GM12878 (cell line): ENCODE results near the gene PLSCR4. TPM values are rescaled to one million over a fixed set of nuclear protein-coding genes. Genes with fewer than 3 reads are reported as not detected.

ENCODE experiments used
- ATAC-seq: fragments of 200-7000 bp; cut with Tn5 transposase; 3 replicates; pipeline ENCODE4 v1.9.1; 2020; ENCODE audit warnings: mild to moderate bottlenecking, moderate library complexity
- BruUV-seq: library from RNA; stranded (reverse); fragments of 400-500 nt; replicated peaks from 2 replicates; lab custom pipeline; 2021; lab: Mats Ljungman, UMichigan
- CTCF ChIA-PET: fragments of 300-600 bp; sonication (Branson Sonifier 250); formaldehyde crosslinking; extraction: SDS; loops from one replicate; lab custom pipeline; 2021; ENCODE audit warnings: inconsistent platforms; lab: Yijun Ruan, JAX
- POLR2A ChIA-PET: fragments of 350-600 bp; formaldehyde crosslinking; extraction: SDS; loops from one replicate; lab custom pipeline; 2021; ENCODE audit warnings: inconsistent platforms; lab: Charles Lee
- RAD21 ChIA-PET: fragments of 300-600 bp; sonication (Branson Sonifier 250); formaldehyde crosslinking; loops from one replicate; lab custom pipeline; 2023; ENCODE audit warnings: antibody characterized with exemption; ENCODE audit not compliant: unreplicated experiment; lab: Charles Lee
- SMC1A ChIA-PET: fragments of 300-600 bp; sonication (Branson Sonifier 250); formaldehyde crosslinking; loops from one replicate; lab custom pipeline; 2023; ENCODE audit not compliant: unreplicated experiment, uncharacterized antibody; lab: Charles Lee
- DNase-seq: peaks from one replicate; pipeline ENCODE4 v3.0.0-alpha.2; 2011; ENCODE audit warnings: low read depth, low spot score
- FAIRE-seq: peaks from 3 replicates; lab custom pipeline; 2011; peaks lifted over from hg19 to GRCh38; lab: Jason Lieb, UNC
- H2AFZ ChIP-seq: 2 replicates; pipeline ENCODE4 v1.6.0; 2011; ENCODE audit warnings: low read depth, low read length, control low read depth; ENCODE audit not compliant: control insufficient read depth
- H3K27ac ChIP-seq: 2 replicates; pipeline ENCODE4 v1.5.1; 2011; ENCODE audit warnings: control low read depth; ENCODE audit not compliant: control insufficient read depth, insufficient read depth
- H3K27me3 ChIP-seq, 2 experiments: replicated peaks in 1 of 2; 2 replicates each; pipeline versions ENCODE4 v1.6.0 to v1.6.1; 2011; ENCODE audit warnings: low read length in 1 of 2; ENCODE audit not compliant: control insufficient read depth in 2 of 2, insufficient read depth in 2 of 2
- H3K36me3 ChIP-seq, 2 experiments: 2 replicates each; pipeline ENCODE4 v1.5.1; 2011; ENCODE audit warnings: low read length in 1 of 2; ENCODE audit not compliant: control insufficient read depth in 2 of 2, insufficient read depth in 2 of 2
- H3K4me1 ChIP-seq: 2 replicates; pipeline ENCODE4 v1.6.1; 2011; ENCODE audit warnings: mild to moderate bottlenecking, low read length, moderate library complexity, mixed read lengths; ENCODE audit not compliant: control insufficient read depth, insufficient read depth
- H3K4me2 ChIP-seq: 2 replicates; pipeline ENCODE4 v1.6.0; 2011; ENCODE audit warnings: control low read depth; ENCODE audit not compliant: control insufficient read depth, insufficient read depth
- H3K4me3 ChIP-seq: fragments of 200-600 bp; sonication (generic); 2 replicates; pipeline ENCODE4 v1.5.1; 2016
- H3K79me2 ChIP-seq: 2 replicates; pipeline ENCODE4 v1.6.0; 2011; ENCODE audit warnings: low read length; ENCODE audit not compliant: control insufficient read depth, insufficient read depth
- H3K9ac ChIP-seq: 2 replicates; pipeline ENCODE4 v1.8.0; 2011; ENCODE audit warnings: low read length, control low read depth, mixed read lengths; ENCODE audit not compliant: control insufficient read depth, insufficient read depth
- H3K9me3 ChIP-seq: replicated peaks from 3 replicates; pipeline ENCODE4 v1.5.1; 2011; ENCODE audit warnings: mild to moderate bottlenecking, low read length; ENCODE audit not compliant: control insufficient read depth, insufficient read depth
- H4K20me1 ChIP-seq: 2 replicates; pipeline ENCODE4 v1.6.0; 2011; ENCODE audit not compliant: control insufficient read depth, insufficient read depth
- CREB1 ChIP-seq: IDR thresholded peaks from 2 replicates; pipeline ENCODE4 v1.6.1; 2012; ENCODE audit warnings: low read depth, mild to moderate bottlenecking, inconsistent platforms
- EGR1 ChIP-seq, 2 experiments: IDR thresholded peaks; 1 replicate in 1 of 2; 2 replicates in 1 of 2; pipeline ENCODE4 v1.6.1; 2011 to 2012; ENCODE audit warnings: low read depth in 2 of 2, low read length in 2 of 2, borderline replicate concordance in 1 of 2, mild to moderate bottlenecking in 1 of 2, moderate library complexity in 1 of 2
- KDM1A ChIP-seq: fragments of 200-600 bp; sonication (generic); IDR thresholded peaks from 2 replicates; pipeline ENCODE4 v1.6.1; 2016; ENCODE audit warnings: borderline replicate concordance
- NR2C1 ChIP-seq: fragments of 450-650 bp; IDR thresholded peaks from 2 replicates; pipeline ENCODE4 v1.6.1; 2017; ENCODE audit warnings: antibody characterized with exemption, mild to moderate bottlenecking, moderate library complexity
- TAF1 ChIP-seq: IDR thresholded peaks from 2 replicates; pipeline ENCODE4 v1.6.1; 2011; ENCODE audit warnings: mild to moderate bottlenecking, low read depth, low read length, borderline replicate concordance
- WGBS: methylation state at CpG from one replicate; pipeline ENCODE4 v1.1.6; 2016; ENCODE audit warnings: low lambda C conversion rate; ENCODE audit not compliant: insufficient replicate concordance, insufficient coverage; ENCODE audit errors: missing lambda C conversion rate; 5-methylcytosine and 5-hydroxymethylcytosine counted together
- in situ Hi-C: fragments of 300-500 bp; cut with MboI; formaldehyde crosslinking; loops from 9 replicates; pipeline ENCODE4 v1.14.3; 2018; ENCODE audit warnings: mixed read lengths
- intact Hi-C: fragments of 100-400 bp; cut with micrococcal nuclease; formaldehyde crosslinking; loops from one replicate; pipeline ENCODE4 v1.14.2; 2022; ENCODE audit not compliant: unreplicated experiment
- polyA plus RNA-seq, 11 experiments: library from polyadenylated mRNA; depleted of rRNA in 4 of 11; unstranded in 6 of 11; stranded (reverse) in 5 of 11; fragments of >200 nt; fragmentation: Nextera tagmentation in 4 of 11; fragmentation: Illumina TruSeq in 1 of 11; extraction: Ambion mirVana in 4 of 11; extraction: Trizol in 1 of 11; gene quantifications; 1 replicate in 1 of 11; 2 replicates in 10 of 11; pipeline versions ENCODE4 v1.2.1 to v1.2.3, GENCODE V29; 2011 to 2016; ENCODE audit warnings: inconsistent platforms in 2 of 11, missing spikeins in 2 of 11, low read depth in 1 of 11
- total RNA-seq, 4 experiments: library from RNA; depleted of rRNA in 3 of 4; stranded (reverse); fragments of >200 nt in 3 of 4; fragmentation: Illumina TruSeq in 1 of 4; extraction: Trizol in 1 of 4; gene quantifications; 2 replicates each; pipeline versions ENCODE4 v1.2.1 to v1.2.3, GENCODE V29; 2013 to 2021
- TF ChIP-seq, protein P1 (sequence below): fragments of 450-650 bp; conservative IDR thresholded peaks from 2 replicates; pipeline ENCODE4 v1.6.1; 2017; ENCODE audit warnings: mild to moderate bottlenecking, moderate library complexity

Gene PLSCR4
- total and polyA plus RNA-seq, 10 of the 15 experiments (the other 5 are each of a cell fraction or from before 2014, with no cell fraction given), result 0.02 TPM; not detected in 9

DNA sequence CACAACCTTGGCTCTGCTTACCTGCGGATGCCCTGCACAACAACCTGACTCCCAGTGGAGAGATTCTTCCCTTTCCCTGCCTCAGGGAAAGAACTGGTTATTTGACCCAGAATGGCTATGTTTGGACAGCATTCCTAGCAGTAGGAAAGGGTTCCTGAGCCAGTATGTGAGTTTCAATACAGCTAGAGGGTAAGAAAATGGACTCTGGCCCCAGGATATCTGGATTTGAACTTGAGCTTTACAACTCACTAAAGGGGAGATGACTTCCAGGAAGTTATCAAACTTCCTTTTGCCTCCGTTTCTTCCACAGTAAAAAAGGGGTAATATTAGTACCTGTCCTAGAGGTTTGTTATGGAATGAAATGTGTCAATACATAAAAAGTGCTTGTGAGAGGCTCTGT, 28.1 kb upstream of the PLSCR4 start:
- SMC1A ChIA-PET, result no interaction called here
- in situ Hi-C loops, result no loop called here
- FAIRE-seq, result no peak

More for the DNA sequence above, 28.1 kb upstream of the PLSCR4 start:
- H3K9ac ChIP-seq, result no peak overlapping the region
- CTCF ChIA-PET, result interaction anchor here (2.4 kb wide), 1 partner anchor 9 kb away, joined by 5 read pairs; no protein-coding TSS in a partner anchor
- TF ChIP-seq, protein P1, sequence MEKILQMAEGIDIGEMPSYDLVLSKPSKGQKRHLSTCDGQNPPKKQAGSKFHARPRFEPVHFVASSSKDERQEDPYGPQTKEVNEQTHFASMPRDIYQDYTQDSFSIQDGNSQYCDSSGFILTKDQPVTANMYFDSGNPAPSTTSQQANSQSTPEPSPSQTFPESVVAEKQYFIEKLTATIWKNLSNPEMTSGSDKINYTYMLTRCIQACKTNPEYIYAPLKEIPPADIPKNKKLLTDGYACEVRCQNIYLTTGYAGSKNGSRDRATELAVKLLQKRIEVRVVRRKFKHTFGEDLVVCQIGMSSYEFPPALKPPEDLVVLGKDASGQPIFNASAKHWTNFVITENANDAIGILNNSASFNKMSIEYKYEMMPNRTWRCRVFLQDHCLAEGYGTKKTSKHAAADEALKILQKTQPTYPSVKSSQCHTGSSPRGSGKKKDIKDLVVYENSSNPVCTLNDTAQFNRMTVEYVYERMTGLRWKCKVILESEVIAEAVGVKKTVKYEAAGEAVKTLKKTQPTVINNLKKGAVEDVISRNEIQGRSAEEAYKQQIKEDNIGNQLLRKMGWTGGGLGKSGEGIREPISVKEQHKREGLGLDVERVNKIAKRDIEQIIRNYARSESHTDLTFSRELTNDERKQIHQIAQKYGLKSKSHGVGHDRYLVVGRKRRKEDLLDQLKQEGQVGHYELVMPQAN, result no peak
- TF ChIP-seq TAF1, result no peak
- no peak for TF ChIP-seq EGR1 (IDR thresholded peaks at IDR 0.05; ENCODE audit: borderline replicate concordance in 1 of 2, low read depth in 2 of 2, low read length in 2 of 2)
- TF ChIP-seq KDM1A, result no peak
- no peak for TF ChIP-seq NR2C1
- no peak for TF ChIP-seq CREB1
- TF ChIP-seq, all 136 proteins: peak for 0
- Histone ChIP-seq H3K36me3 (no peaks in the 10 kb centered on the region), H3K79me2 (no peaks in the 10 kb centered on the region), H4K20me1 (no peaks in the 10 kb centered on the region), H3K9me3 (no peaks in the 10 kb centered on the region), H3K27ac (no peak overlapping the region), H2AFZ (no peak overlapping the region), H3K4me2 (no peak overlapping the region), H3K4me1 (no peaks in the 10 kb centered on the region), H3K4me3 (no peak overlapping the region), H3K27me3 (no peaks in the 10 kb centered on the region)
- WGBS, result 26% methylated on average over 2 of the region's 2 CpGs
- RAD21 ChIA-PET, result no interaction called here
- intact Hi-C loops, result no loop called here
- ATAC-seq (no peak), DNase-seq (no peak)
- no TSS peak for BruUV-seq
- POLR2A ChIA-PET, result no interaction called here
